ENCODE measurements around the gene KNDC1. TPM values are rescaled to one million over a fixed set of nuclear protein-coding genes. Genes with fewer than 3 reads are reported as not detected.

KNDC1 gene
- total and polyA plus RNA-seq, 3 donors from 2014 or later: 4.2 to 19.8 (median 13.3) TPM

DNA sequence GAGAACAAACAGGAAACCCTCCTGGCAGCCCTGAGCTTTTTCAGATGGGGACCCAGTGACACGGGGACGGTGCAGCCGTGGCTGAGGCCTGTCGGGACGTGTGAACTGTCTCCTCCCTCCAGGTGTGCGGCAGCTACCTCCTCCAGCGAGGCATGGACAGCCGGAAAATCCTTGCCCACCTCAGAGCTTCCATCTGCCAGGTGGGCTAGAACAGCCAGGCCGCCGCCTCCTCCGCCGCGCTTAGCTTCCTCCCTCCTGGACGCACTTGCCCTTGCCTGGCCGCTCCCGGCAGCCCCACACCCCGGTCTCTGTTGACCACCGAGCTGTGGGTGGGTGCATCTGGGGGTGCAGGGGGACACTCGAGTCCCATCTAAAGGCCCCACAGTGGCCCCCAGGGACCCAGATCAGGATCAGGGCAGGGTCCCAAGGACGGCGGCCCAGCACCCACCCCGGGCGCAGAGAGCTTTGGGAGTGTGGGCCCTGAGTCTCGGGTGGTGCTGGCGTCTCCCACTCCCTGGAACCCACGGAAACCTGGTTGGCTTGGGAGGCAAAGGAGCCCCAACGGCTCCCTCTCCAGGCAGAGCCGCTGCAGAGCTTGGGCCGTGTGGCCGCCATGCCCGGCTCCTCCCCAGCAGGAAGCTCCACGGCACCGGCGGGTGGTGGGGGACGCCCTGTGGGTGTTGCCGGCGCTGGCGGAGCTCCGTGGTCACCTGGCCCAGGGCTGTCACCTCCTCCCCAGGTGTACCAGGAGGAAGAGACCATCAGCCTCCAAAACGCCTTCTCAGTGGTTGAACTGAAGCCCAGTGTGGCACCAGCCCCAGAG lies 37.1 kb downstream of the KNDC1 start:
- intact Hi-C loops (cut with DNase I; ENCODE audit: low total_unique reads): no loop called here
- Histone ChIP-seq H3K27ac (no peak overlapping the region), H3K27me3 (no peaks in the 10 kb centered on the region), H3K4me3 (no peak overlapping the region), H3K4me1 (no peaks in the 10 kb centered on the region), H3K36me3 (ENCODE audit: low read depth, missing control alignments) (no peaks in the 10 kb centered on the region), H3K9me3 (no peaks in the 10 kb centered on the region)
- no peak for DNase-seq
- TF ChIP-seq POLR2A (IDR thresholded peaks at IDR 0.05): no peak
- TF ChIP-seq, protein P1, sequence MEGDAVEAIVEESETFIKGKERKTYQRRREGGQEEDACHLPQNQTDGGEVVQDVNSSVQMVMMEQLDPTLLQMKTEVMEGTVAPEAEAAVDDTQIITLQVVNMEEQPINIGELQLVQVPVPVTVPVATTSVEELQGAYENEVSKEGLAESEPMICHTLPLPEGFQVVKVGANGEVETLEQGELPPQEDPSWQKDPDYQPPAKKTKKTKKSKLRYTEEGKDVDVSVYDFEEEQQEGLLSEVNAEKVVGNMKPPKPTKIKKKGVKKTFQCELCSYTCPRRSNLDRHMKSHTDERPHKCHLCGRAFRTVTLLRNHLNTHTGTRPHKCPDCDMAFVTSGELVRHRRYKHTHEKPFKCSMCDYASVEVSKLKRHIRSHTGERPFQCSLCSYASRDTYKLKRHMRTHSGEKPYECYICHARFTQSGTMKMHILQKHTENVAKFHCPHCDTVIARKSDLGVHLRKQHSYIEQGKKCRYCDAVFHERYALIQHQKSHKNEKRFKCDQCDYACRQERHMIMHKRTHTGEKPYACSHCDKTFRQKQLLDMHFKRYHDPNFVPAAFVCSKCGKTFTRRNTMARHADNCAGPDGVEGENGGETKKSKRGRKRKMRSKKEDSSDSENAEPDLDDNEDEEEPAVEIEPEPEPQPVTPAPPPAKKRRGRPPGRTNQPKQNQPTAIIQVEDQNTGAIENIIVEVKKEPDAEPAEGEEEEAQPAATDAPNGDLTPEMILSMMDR (IDR thresholded peaks at IDR 0.05): no peak
- 90 to 100% methylated on average over 1 to 40 of the region's 40 CpGs for WGBS, 2 donors

DNA sequence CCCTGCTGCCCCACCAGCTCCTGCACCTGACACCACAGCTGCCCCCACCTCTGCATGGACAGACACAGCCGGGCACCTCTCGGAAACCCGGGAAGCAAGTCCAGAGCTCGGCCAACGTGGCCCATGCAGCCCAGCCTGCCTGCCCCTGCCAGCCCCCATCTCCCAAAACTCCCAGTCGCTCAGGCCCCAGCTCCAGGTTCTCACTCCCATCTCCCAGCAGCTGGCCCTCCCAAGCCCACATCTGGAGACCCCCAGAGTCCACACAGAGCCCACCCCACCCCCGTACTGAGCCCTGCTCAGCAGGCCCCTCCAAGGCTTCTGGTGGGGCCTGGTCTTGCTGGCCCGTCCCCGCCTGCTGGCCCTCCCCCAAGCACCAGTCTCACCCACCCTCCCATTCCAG lies 37.8 kb downstream of the KNDC1 start:
- no peaks in the 10 kb centered on the region for H3K36me3 ChIP-seq (ENCODE audit: low read depth, missing control alignments)
- intact Hi-C loops (cut with DNase I; ENCODE audit: low total_unique reads): no loop called here
- no peak overlapping the region for H3K27ac ChIP-seq
- DNase-seq: no peak
- no peak for TF ChIP-seq POLR2A (IDR thresholded peaks at IDR 0.05)
- TF ChIP-seq, protein P1 (IDR thresholded peaks at IDR 0.05): no peak
- no peaks in the 10 kb centered on the region for H3K4me1 ChIP-seq
- H3K27me3 ChIP-seq: no peaks in the 10 kb centered on the region
- no peaks in the 10 kb centered on the region for H3K9me3 ChIP-seq
- H3K4me3 ChIP-seq: no peak overlapping the region
- 87 to 93% methylated on average over 4 to 9 of the region's 9 CpGs for WGBS, 2 donors

DNA sequence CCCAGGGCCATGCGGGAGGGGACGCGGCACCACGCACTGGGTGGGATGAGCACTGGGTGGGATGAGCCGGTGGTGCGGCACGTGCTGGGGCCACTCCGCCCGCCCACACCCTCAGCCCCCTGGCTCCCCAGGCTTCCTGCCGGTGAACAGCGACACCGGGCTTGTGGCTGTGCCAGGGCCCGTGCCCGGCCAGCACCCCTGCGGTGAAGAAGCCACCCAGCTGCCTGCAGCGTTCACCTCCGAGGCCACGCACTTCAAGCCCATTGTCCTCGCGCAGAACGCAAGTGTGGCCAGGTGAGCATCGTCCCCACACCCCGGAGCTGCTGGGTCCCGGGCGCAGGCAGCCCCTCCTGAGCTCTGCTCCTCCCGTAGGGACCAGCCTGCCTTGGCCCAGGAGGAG lies 38.2 kb downstream of the KNDC1 start:
- H3K4me1 ChIP-seq: no peaks in the 10 kb centered on the region
- no peaks in the 10 kb centered on the region for H3K27me3 ChIP-seq
- no peak for DNase-seq
- no peak for TF ChIP-seq POLR2A (IDR thresholded peaks at IDR 0.05)
- TF ChIP-seq, protein P1 (IDR thresholded peaks at IDR 0.05): no peak
- 93 to 99% methylated on average over 12 to 26 of the region's 26 CpGs for WGBS, 2 donors
- intact Hi-C loops (cut with DNase I; ENCODE audit: low total_unique reads): no loop called here
- no peak overlapping the region for H3K27ac ChIP-seq
- no peak overlapping the region for H3K4me3 ChIP-seq
- H3K36me3 ChIP-seq (ENCODE audit: low read depth, missing control alignments): no peaks in the 10 kb centered on the region
- no peaks in the 10 kb centered on the region for H3K9me3 ChIP-seq

DNA sequence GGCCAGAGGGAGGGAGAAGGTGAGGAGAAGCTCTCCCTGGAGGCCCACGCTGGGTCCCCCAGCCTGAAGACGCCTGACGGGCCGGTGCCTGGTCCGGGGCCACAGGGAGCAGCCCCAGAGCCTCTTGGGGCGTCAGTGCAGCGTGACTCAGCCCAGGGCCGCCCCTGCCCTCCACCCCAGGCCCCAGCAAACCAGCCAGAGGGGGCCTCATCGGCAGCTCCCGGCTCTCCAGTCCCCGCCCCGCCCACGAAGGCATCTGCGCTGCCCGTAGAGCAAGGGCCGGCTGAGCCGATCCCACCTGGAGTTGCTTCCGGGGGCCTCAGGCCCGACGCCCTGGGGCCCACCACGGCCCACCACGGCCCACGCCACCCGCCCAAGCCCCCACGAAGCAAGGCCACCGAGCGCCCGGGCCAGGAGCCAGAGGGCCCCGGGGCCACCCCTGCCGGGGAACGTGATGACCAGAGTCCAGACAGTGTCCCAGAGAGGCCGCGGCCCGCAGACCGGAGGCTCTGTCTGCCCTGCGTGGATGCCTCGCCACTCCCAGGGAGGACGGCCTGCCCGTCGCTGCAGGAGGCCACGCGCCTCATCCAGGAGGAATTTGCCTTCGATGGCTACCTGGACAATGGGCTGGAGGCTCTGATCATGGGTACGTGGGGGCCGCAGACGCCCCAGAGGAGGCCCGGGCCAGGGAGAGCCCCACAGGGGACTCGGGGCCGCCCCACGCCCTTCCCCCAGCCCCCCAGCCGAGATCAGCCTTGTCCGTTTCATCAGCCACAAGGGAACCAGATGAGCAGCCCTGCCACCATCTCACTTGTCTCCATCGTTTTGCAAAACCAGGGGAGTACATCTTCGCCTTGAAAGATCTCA lies 38.8 kb downstream of the KNDC1 start:
- DNase-seq: no peak
- no peaks in the 10 kb centered on the region for H3K36me3 ChIP-seq (ENCODE audit: low read depth, missing control alignments)
- H3K9me3 ChIP-seq: no peaks in the 10 kb centered on the region
- no peak overlapping the region for H3K27ac ChIP-seq
- TF ChIP-seq POLR2A (IDR thresholded peaks at IDR 0.05): no peak
- TF ChIP-seq, protein P1 (IDR thresholded peaks at IDR 0.05): no peak
- H3K4me3 ChIP-seq: no peak overlapping the region
- intact Hi-C loops (cut with DNase I; ENCODE audit: low total_unique reads): no loop called here
- 84 to 93% methylated on average over 11 to 54 of the region's 54 CpGs for WGBS, 2 donors
- no peaks in the 10 kb centered on the region for H3K4me1 ChIP-seq
- no peaks in the 10 kb centered on the region for H3K27me3 ChIP-seq
